NCI-H2081 treated with DMSO at 0.1 percent for 48 hours (cell line): ENCODE measurements around the gene SELENOK.

Experiments used
- DNase-seq: peaks from one replicate; lab custom pipeline; 2025; lab: John Stamatoyannopoulos, UW

SELENOK gene

GRCh38 chr3:53883008-53883407 lies 8.7 kb downstream of the SELENOK start:
- DNase-seq: no peak

GRCh38 chr3:53881691-53882593 lies 9.7 kb downstream of the SELENOK start, which contains the start of gene ACTR8:
Gene ACTR8, minus strand, starts transcription at chr3:53882152. Its CDS starts 51 bp downstream, at chr3:53882101.
- DNase-seq: no peak

GRCh38 chr3:53880396-53881345 lies 11.0 kb downstream of the SELENOK start:
- DNase-seq: no peak

GRCh38 chr3:53865732-53866499 lies 25.7 kb downstream of the SELENOK start:
- DNase-seq: no peak

GRCh38 chr3:53863145-53863544 lies 28.5 kb downstream of the SELENOK start:
- no peak for DNase-seq

GRCh38 chr3:53862241-53862640 lies 29.4 kb downstream of the SELENOK start:
- DNase-seq: no peak

GRCh38 chr3:53860196-53860595 lies 31.5 kb downstream of the SELENOK start:
- no peak for DNase-seq

GRCh38 chr3:53859178-53859577 lies 32.5 kb downstream of the SELENOK start:
- no peak for DNase-seq

- DNase-seq: no peak
Measured at GRCh38 chr3:53858096-53858741, 33.4 kb downstream of the SELENOK start.

- no peak for DNase-seq
Measured at GRCh38 chr3:53856964-53857363, 34.7 kb downstream of the SELENOK start.

GRCh38 chr3:53850895-53851294 lies 40.8 kb downstream of the SELENOK start:
- no peak for DNase-seq

GRCh38 chr3:53849916-53850315 lies 41.7 kb downstream of the SELENOK start:
- DNase-seq: no peak

GRCh38 chr3:53846851-53847155 lies 44.9 kb downstream of the SELENOK start:
- no peak for DNase-seq

- no peak for DNase-seq
Measured at GRCh38 chr3:53846134-53846850, 45.4 kb downstream of the SELENOK start, which contains the start of the genes CHDH and IL17RB. Gene CHDH, minus strand, starts transcription at chr3:53846419. Its CDS starts 22,411 bp downstream, at chr3:53824008. Gene IL17RB, plus strand, starts transcription at chr3:53846568. Its CDS starts 21 bp downstream, at chr3:53846589.

GRCh38 chr3:53845881-53846133 lies 45.9 kb downstream of the SELENOK start:
- DNase-seq: no peak

GRCh38 chr3:53845103-53845880 lies 46.4 kb downstream of the SELENOK start:
- no peak for DNase-seq

GRCh38 chr3:53844262-53845102 lies 47.2 kb downstream of the SELENOK start:
- DNase-seq: no peak

- DNase-seq: no peak
Measured at GRCh38 chr3:53843195-53844177, 48.2 kb downstream of the SELENOK start.
